Mesendoderm (in vitro differentiated cells): Measurements from ENCODE around the gene ITFG1.
"Not testable (repeated sequence)": the region's sequence is repeated elsewhere in the genome, so short reads cannot be mapped to it uniquely, and the experiment has no call there.

Experiments
- DNase-seq: peaks from one replicate; pipeline ENCODE4 v3.0.0; 2013
- H2AK5ac ChIP-seq: 2 replicates; pipeline ENCODE4 v1.6.1; 2013; ENCODE audit warnings: low read length, inconsistent platforms
- H2BK120ac ChIP-seq: 2 replicates; pipeline ENCODE4 v1.6.1; 2013; ENCODE audit warnings: low read depth, mild to moderate bottlenecking, low read length, moderate library complexity, mixed read lengths
- H2BK15ac ChIP-seq: replicated peaks from 2 replicates; pipeline ENCODE4 v1.6.1; 2013; ENCODE audit warnings: low read depth, mild to moderate bottlenecking, moderate library complexity
- H2BK5ac ChIP-seq: 2 replicates; pipeline ENCODE4 v1.6.1; 2013; ENCODE audit warnings: low read length, inconsistent platforms
- H3K18ac ChIP-seq: 2 replicates; pipeline ENCODE4 v1.6.1; 2013; ENCODE audit warnings: mild to moderate bottlenecking, low read length, mixed read lengths
- H3K23ac ChIP-seq: one replicate; pipeline ENCODE4 v1.6.1; 2013; ENCODE audit warnings: low read length
- H3K27ac ChIP-seq: 2 replicates; pipeline ENCODE4 v1.5.1; 2013; ENCODE audit warnings: low read depth, mild to moderate bottlenecking, inconsistent platforms, low read length, moderate library complexity
- H3K27me3 ChIP-seq: 2 replicates; pipeline ENCODE4 v1.6.1; 2013; ENCODE audit warnings: low read length, control low read depth, mild to moderate bottlenecking, inconsistent platforms; ENCODE audit not compliant: insufficient read depth, poor library complexity
- H3K36me3 ChIP-seq: 2 replicates; pipeline ENCODE4 v1.6.1; 2013; ENCODE audit warnings: low read length, inconsistent platforms; ENCODE audit not compliant: control insufficient read depth, insufficient read depth
- H3K4ac ChIP-seq: one replicate; pipeline ENCODE4 v1.6.1; 2013; ENCODE audit warnings: low read depth, mild to moderate bottlenecking, low read length, moderate library complexity
- H3K4me1 ChIP-seq: 2 replicates; pipeline ENCODE4 v1.6.1; 2013; ENCODE audit warnings: low read depth, low read length, inconsistent platforms; ENCODE audit not compliant: control insufficient read depth
- H3K4me2 ChIP-seq: 2 replicates; pipeline ENCODE4 v1.6.1; 2013; ENCODE audit warnings: low read length
- H3K4me3 ChIP-seq: 2 replicates; pipeline ENCODE4 v1.5.1; 2013; ENCODE audit warnings: mild to moderate bottlenecking, low read length
- H3K56ac ChIP-seq: one replicate; pipeline ENCODE4 v1.6.1; 2013; ENCODE audit warnings: low read length
- H3K79me1 ChIP-seq: 2 replicates; pipeline ENCODE4 v1.6.1; 2013; ENCODE audit warnings: low read length, inconsistent platforms
- H3K79me2 ChIP-seq: 2 replicates; pipeline ENCODE4 v1.6.1; 2013; ENCODE audit warnings: mild to moderate bottlenecking, low read length; ENCODE audit not compliant: control insufficient read depth, insufficient read depth
- H3K9ac ChIP-seq: 2 replicates; pipeline ENCODE4 v1.6.1; 2013; ENCODE audit warnings: low read length, inconsistent platforms
- H4K5ac ChIP-seq: one replicate; pipeline ENCODE4 v1.6.1; 2013; ENCODE audit warnings: low read length
- H4K8ac ChIP-seq: one replicate; pipeline ENCODE4 v1.6.1; 2013; ENCODE audit warnings: low read depth, mild to moderate bottlenecking, control low read depth, low read length, moderate library complexity
- WGBS: extraction: QIAGEN DNeasy Blood & Tissue Kit; methylation state at CpG from one replicate; pipeline ENCODE4 v1.1.7; 2013; ENCODE audit warnings: low lambda C conversion rate, missing lambda C conversion rate; ENCODE audit not compliant: insufficient coverage; ENCODE audit errors: extremely low coverage; 5-methylcytosine and 5-hydroxymethylcytosine counted together

The ITFG1 gene

DNA sequence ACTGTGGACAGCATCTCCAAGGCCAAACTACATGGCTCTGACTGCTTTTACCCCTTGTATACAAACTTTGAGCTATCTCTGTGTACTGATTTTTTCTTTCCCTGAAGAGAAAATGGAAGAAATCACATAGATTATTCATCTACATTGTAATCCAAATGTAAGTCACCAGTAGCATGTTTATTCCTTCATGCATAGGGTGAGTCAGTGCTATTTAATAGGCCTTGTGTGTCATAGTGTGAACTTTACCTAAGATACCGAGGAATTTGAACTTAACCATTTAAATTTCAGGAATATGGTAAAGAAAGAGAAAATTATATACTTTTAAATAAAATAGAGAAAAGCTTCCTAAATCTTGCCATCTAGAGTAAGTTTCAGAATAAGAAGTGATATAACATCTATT lies 16.8 kb upstream of the ITFG1 start:
- no peak overlapping the region for H3K4me2 ChIP-seq
- no peaks in the 10 kb centered on the region for H3K79me2 ChIP-seq
- H3K4ac ChIP-seq = no peak overlapping the region
- H4K8ac ChIP-seq = no peak overlapping the region
- peaks cover 3% of the 10 kb centered on the region for H3K4me1 ChIP-seq
- no peak overlapping the region for H3K23ac ChIP-seq
- WGBS = no CpG with 5 or more reads among the region's 1 CpG
- no peak overlapping the region for H2BK15ac ChIP-seq
- H2BK120ac ChIP-seq = no peak overlapping the region
- H3K56ac ChIP-seq = no peak overlapping the region
- H3K79me1 ChIP-seq = peaks cover 2% of the 10 kb centered on the region
- H2AK5ac ChIP-seq = no peak overlapping the region
- H4K5ac ChIP-seq = no peak overlapping the region
- no peak overlapping the region for H3K18ac ChIP-seq
- no peak overlapping the region for H3K4me3 ChIP-seq
- H3K27me3 ChIP-seq = no peaks in the 10 kb centered on the region
- no peak overlapping the region for H3K9ac ChIP-seq
- no peak overlapping the region for H3K27ac ChIP-seq
- DNase-seq = no peak
- H2BK5ac ChIP-seq = no peak overlapping the region
- no peaks in the 10 kb centered on the region for H3K36me3 ChIP-seq

- Histone ChIP-seq H3K4me3 (no peak overlapping the region), H2BK15ac (no peak overlapping the region), H3K18ac (no peak overlapping the region), H4K5ac (no peak overlapping the region), H3K23ac (no peak overlapping the region), H3K79me2 (no peaks in the 10 kb centered on the region), H2BK5ac (no peak overlapping the region), H4K8ac (no peak overlapping the region), H3K9ac (no peak overlapping the region), H3K27me3 (no peaks in the 10 kb centered on the region), H3K56ac (no peak overlapping the region), H3K4ac (no peak overlapping the region), H3K4me2 (no peak overlapping the region), H2BK120ac (no peak overlapping the region), H2AK5ac (no peak overlapping the region), H3K27ac (no peak overlapping the region), H3K36me3 (no peaks in the 10 kb centered on the region), H3K79me1 (peaks cover 2% of the 10 kb centered on the region), H3K4me1 (peaks cover 3% of the 10 kb centered on the region)
- no peak for DNase-seq
These were observed 15.9 kb upstream of the ITFG1 start for GRCh38 chr16:47476654-47477345.

DNA sequence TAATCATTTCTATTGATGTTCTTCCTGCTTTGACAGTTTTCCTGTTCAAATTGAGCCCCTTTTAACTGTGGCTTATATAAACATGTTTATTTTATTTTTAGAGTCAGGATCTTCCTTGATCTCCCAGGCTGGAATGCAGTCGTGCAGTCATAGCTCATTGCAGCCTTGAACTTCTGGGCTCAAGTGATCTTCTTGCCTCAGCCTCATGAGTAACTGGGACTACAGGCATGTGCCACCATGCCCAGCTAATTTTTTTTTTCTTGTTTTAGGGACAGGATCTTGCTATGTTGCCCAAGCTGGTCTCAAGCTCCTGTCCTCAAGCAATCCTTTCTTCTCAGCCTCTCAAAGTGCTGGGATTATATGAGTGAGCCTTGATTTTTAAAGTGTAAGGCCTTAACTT lies 14.9 kb upstream of the ITFG1 start:
- Histone ChIP-seq H3K4me3 (no peak overlapping the region), H2BK5ac (no peak overlapping the region), H3K4me2 (no peak overlapping the region), H4K8ac (no peak overlapping the region), H2BK120ac (no peak overlapping the region), H3K27ac (no peak overlapping the region), H3K56ac (no peak overlapping the region), H3K79me1 (peaks cover 2% of the 10 kb centered on the region), H3K4me1 (peaks cover 3% of the 10 kb centered on the region), H4K5ac (no peak overlapping the region), H3K23ac (no peak overlapping the region), H3K36me3 (no peaks in the 10 kb centered on the region), H3K9ac (no peak overlapping the region), H3K4ac (no peak overlapping the region), H3K18ac (no peak overlapping the region), H2BK15ac (no peak overlapping the region), H3K79me2 (no peaks in the 10 kb centered on the region), H3K27me3 (no peaks in the 10 kb centered on the region), H2AK5ac (no peak overlapping the region)
- no CpG with 5 or more reads among the region's 1 CpG for WGBS
- no peak for DNase-seq

GRCh38 chr16:47473792-47474191 lies 12.9 kb upstream of the ITFG1 start:
- Histone ChIP-seq H3K18ac (no peak overlapping the region), H3K23ac (no peak overlapping the region), H3K9ac (no peak overlapping the region), H3K36me3 (no peaks in the 10 kb centered on the region), H3K4me1 (no peaks in the 10 kb centered on the region), H3K79me2 (no peaks in the 10 kb centered on the region), H2AK5ac (no peak overlapping the region), H2BK120ac (no peak overlapping the region), H3K4me2 (no peak overlapping the region), H3K79me1 (peaks cover 1% of the 10 kb centered on the region), H3K4me3 (no peak overlapping the region), H4K8ac (no peak overlapping the region), H3K27ac (no peak overlapping the region), H3K27me3 (no peaks in the 10 kb centered on the region), H4K5ac (no peak overlapping the region), H3K4ac (no peak overlapping the region), H3K56ac (no peak overlapping the region), H2BK5ac (no peak overlapping the region), H2BK15ac (no peak overlapping the region)
- no peak for DNase-seq
- WGBS = no CpG with 5 or more reads among the region's 3 CpGs

DNA sequence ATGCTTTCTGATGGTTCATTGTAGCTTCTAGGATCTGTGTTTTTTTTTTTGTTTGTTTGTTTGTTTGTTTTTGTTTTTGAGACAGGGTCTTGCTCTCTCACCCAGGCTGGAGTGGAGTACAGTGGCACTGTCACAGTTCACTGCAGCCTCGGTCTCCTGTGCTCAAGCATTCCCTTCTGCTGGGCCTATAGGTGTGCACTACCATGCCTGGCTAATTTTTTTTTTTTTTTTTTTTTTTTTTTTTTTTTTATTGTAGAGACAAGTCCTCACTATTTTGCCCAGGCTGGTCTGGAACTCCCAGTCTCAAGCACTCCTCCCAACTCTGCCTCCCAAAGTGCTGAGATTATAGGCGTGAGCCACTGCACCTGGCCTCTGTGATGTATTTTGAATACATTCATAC lies 12.1 kb upstream of the ITFG1 start:
- not testable (repeated sequence) for H3K18ac ChIP-seq, H3K4me2 ChIP-seq, H4K5ac ChIP-seq, H3K4me1 ChIP-seq, H3K27me3 ChIP-seq, H3K9ac ChIP-seq, H3K56ac ChIP-seq, H3K79me2 ChIP-seq, H2BK5ac ChIP-seq, DNase-seq, H3K36me3 ChIP-seq, H3K23ac ChIP-seq, H4K8ac ChIP-seq, H3K27ac ChIP-seq, H3K4ac ChIP-seq, H3K79me1 ChIP-seq, H2BK120ac ChIP-seq, H2AK5ac ChIP-seq, H2BK15ac ChIP-seq, H3K4me3 ChIP-seq
- no CpG with 5 or more reads among the region's 2 CpGs for WGBS

DNA sequence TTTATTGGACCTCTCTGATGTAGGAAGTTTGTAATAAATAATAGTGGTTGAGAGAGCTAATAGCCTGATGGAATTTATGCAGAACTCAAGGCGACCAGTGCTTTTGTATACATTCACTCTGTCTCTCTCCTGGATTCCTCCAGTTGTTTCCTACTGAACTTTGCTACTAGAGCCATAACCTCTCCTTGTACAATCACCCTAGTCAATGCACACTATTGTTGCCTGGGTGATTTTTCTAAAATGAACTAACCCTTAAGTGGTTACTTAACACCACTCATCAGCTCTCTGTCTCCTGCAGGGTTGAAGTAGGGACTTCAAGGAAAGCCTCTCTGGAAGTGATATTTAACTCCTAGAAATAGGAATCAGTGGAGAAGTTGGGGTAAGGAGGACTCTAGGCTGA lies 9.9 kb upstream of the ITFG1 start:
- H3K4me3 ChIP-seq = no peak overlapping the region
- no peaks in the 10 kb centered on the region for H3K36me3 ChIP-seq
- no peak overlapping the region for H3K4ac ChIP-seq
- no peak overlapping the region for H3K27ac ChIP-seq
- H3K56ac ChIP-seq = no peak overlapping the region
- H3K4me1 ChIP-seq = peaks cover 4% of the 10 kb centered on the region
- no peak overlapping the region for H2BK15ac ChIP-seq
- H3K18ac ChIP-seq = no peak overlapping the region
- H3K79me2 ChIP-seq = no peaks in the 10 kb centered on the region
- no peak overlapping the region for H3K23ac ChIP-seq
- no peak overlapping the region for H2BK5ac ChIP-seq
- no peaks in the 10 kb centered on the region for H3K27me3 ChIP-seq
- H3K79me1 ChIP-seq = peaks cover 4% of the 10 kb centered on the region
- no peak for DNase-seq
- no peak overlapping the region for H3K9ac ChIP-seq
- no peak overlapping the region for H2BK120ac ChIP-seq
- no peak overlapping the region for H4K5ac ChIP-seq
- no peak overlapping the region for H3K4me2 ChIP-seq
- no peak overlapping the region for H4K8ac ChIP-seq
- no CpG with 5 or more reads among the region's 1 CpG for WGBS
- H2AK5ac ChIP-seq = no peak overlapping the region
